Measurements from ENCODE around the gene LIFR.
"Not testable (repeated sequence)": the region's sequence is repeated elsewhere in the genome, so short reads cannot be mapped to it uniquely, and the experiment has no call there.

The LIFR gene

GRCh38 chr5:38546691-38547146, 9.7 kb downstream of the LIFR start:
- no peak for DNase-seq

- no peak for DNase-seq
Observed at GRCh38 chr5:38543886-38544285, 12.6 kb downstream of the LIFR start.

- DNase-seq = no peak
Observed at GRCh38 chr5:38543074-38543473, 13.4 kb downstream of the LIFR start.

GRCh38 chr5:38541174-38541725, 15.2 kb downstream of the LIFR start:
- DNase-seq = no peak

GRCh38 chr5:38540314-38540713, 16.1 kb downstream of the LIFR start:
- no peak for DNase-seq

GRCh38 chr5:38538161-38538560, 18.3 kb downstream of the LIFR start:
- no peak for DNase-seq

GRCh38 chr5:38537505-38537904, 18.9 kb downstream of the LIFR start:
- no peak for DNase-seq

- DNase-seq = no peak
Observed at GRCh38 chr5:38536968-38537367, 19.5 kb downstream of the LIFR start.

- DNase-seq = no peak
Observed at GRCh38 chr5:38535845-38536244, 20.6 kb downstream of the LIFR start.

GRCh38 chr5:38535248-38535750, 21.1 kb downstream of the LIFR start:
- DNase-seq = no peak

GRCh38 chr5:38534156-38534453, 22.3 kb downstream of the LIFR start:
- no peak for DNase-seq

GRCh38 chr5:38533286-38534155, 22.9 kb downstream of the LIFR start:
- DNase-seq = no peak

GRCh38 chr5:38532165-38532669, 24.2 kb downstream of the LIFR start:
- DNase-seq = no peak

GRCh38 chr5:38531518-38531917, 24.9 kb downstream of the LIFR start:
- DNase-seq = no peak

- no peak for DNase-seq
Observed at GRCh38 chr5:38529955-38530646, 26.3 kb downstream of the LIFR start.

- DNase-seq = no peak
Observed at GRCh38 chr5:38528162-38528703, 28.2 kb downstream of the LIFR start.

GRCh38 chr5:38527475-38527874, 29.0 kb downstream of the LIFR start:
- DNase-seq = no peak

GRCh38 chr5:38524022-38524421, 32.4 kb downstream of the LIFR start:
- no peak for DNase-seq

- no peak for DNase-seq
Observed at GRCh38 chr5:38519476-38519875, 37.0 kb downstream of the LIFR start.

GRCh38 chr5:38518341-38518740, 38.1 kb downstream of the LIFR start:
- no peak for DNase-seq

GRCh38 chr5:38516649-38517048, 39.8 kb downstream of the LIFR start:
- DNase-seq = not testable (repeated sequence)

- no peak for DNase-seq
Observed at GRCh38 chr5:38515646-38516045, 40.8 kb downstream of the LIFR start.

- no peak for DNase-seq
Observed at GRCh38 chr5:38515092-38515491, 41.4 kb downstream of the LIFR start.

Measured in T1000 (cell line).